ENCODE data around the gene IFI30.

Gene IFI30

GRCh38 chr19:18171605-18172327 is 1.8 kb upstream of the IFI30 start:
- no peak for DNase-seq (ENCODE audit: low read depth)

GRCh38 chr19:18172331-18173053 is 1.1 kb upstream of the IFI30 start:
- DNase-seq (ENCODE audit: low read depth): no peak

GRCh38 chr19:18173054-18173571 is 500 bp upstream of the IFI30 start:
- no peak for DNase-seq (ENCODE audit: low read depth)

DNA sequence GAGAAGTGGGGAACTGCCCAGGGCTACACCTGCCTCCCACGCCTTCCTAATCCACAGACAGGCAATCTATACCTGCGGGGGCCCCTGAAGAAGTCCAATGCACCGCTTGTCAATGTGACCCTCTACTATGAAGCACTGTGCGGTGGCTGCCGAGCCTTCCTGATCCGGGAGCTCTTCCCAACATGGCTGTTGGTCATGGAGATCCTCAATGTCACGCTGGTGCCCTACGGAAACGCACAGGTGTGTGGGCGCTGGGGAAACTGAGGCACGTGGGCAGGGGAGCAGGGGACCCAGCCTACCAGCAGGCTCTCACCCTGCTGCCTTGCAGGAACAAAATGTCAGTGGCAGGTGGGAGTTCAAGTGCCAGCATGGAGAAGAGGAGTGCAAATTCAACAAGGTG is 1.4 kb downstream of the IFI30 start:
- no peak for DNase-seq (ENCODE audit: low read depth)

GRCh38 chr19:18176367-18177310 is 3.0 kb downstream of the IFI30 start:
- no peak for DNase-seq (ENCODE audit: low read depth)

GRCh38 chr19:18179957-18180356 is 6.3 kb downstream of the IFI30 start:
- no peak for DNase-seq (ENCODE audit: low read depth)

DNA sequence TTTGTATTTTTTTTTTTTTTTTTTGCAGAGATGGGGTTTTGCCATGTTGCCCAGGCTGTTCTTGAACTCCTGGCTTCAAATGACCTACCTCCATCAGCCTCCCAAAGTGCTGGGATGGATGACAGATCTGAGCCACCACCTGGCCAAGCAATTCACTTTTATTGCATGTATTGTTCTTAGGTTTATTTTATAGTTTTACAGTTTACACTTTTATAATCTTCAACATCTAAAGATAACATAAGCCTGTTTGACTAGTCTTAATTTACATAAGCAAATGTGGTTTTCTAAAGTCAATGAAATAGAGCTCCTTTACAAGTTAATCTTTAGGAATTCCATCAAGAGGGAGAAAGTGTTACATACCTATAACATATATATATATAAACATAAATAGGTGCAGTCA is 9.9 kb downstream of the IFI30 start:
- DNase-seq (ENCODE audit: low read depth): no peak

DNA sequence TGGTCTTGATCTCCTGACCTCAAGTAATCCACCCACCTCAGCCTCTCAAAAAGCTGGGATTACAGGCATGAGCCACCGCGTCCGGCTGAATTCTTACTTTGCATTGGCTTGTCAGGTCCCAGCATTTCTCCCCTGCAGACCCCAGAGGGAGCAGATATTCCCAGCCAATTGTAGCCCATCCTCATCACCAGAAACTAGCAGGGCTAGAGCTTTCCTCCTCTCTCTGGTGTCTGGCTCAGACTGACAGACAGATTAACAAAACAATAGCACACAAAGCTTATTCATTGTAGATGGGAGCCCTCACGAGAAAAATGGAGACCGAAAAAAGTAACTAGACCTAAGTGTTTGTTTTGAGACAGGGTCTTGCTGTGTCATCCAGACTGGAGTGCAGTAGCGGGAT is 11.9 kb downstream of the IFI30 start:
- no peak for DNase-seq (ENCODE audit: low read depth)

DNA sequence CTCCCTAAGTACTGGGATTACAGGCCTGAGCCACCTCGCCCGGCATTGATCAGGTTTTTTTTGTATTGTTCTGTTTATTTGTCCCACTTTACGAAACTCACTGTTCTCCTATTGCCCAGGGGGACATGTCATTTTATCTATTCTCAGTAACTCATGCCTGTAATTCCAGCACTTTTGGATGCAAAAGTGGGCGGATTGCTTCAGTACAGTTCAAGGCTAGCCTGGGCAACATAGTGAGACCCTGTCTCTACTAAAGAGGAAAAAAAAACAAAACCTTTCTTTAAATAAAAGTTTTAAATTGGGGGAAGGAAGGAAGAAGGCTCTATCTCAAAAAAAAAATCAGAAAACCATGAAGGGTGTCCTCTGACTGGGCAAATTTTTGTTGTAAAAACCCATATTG is 16.7 kb downstream of the IFI30 start:
- DNase-seq (ENCODE audit: low read depth): no peak

DNA sequence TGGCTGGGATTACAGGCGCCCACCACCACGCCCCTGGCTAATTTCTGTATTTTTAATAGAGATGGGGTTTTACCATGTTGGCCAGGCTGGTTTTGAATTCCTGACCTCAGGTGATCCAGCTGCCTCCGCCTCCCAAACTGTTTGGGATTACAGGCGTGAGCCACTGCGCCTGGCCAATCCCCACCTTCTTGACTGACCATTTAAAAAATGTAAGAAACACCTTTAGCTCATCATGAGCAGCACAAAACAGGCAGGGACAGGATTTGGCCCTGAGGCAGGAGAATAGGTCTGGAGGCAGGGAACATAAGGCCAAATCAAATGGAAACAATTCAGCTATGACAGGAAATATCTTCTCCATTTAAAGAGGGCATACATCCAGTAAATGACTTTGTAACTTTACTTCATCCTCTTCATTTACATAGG is 18.0 kb downstream of the IFI30 start:
- no peak for DNase-seq (ENCODE audit: low read depth)

GRCh38 chr19:18192673-18193387 is 19.2 kb downstream of the IFI30 start, which contains the start of gene MPV17L2:
Gene MPV17L2, plus strand, starts transcription at chr19:18193218. Its CDS starts 64 bp downstream, at chr19:18193282.
- peak; percentile 100 for DNase-seq (ENCODE audit: low read depth)

GRCh38 chr19:18193388-18194180 is 20.0 kb downstream of the IFI30 start:
- DNase-seq (ENCODE audit: low read depth): no peak

GRCh38 chr19:18194181-18194530 is 20.5 kb downstream of the IFI30 start:
- no peak for DNase-seq (ENCODE audit: low read depth)

DNA sequence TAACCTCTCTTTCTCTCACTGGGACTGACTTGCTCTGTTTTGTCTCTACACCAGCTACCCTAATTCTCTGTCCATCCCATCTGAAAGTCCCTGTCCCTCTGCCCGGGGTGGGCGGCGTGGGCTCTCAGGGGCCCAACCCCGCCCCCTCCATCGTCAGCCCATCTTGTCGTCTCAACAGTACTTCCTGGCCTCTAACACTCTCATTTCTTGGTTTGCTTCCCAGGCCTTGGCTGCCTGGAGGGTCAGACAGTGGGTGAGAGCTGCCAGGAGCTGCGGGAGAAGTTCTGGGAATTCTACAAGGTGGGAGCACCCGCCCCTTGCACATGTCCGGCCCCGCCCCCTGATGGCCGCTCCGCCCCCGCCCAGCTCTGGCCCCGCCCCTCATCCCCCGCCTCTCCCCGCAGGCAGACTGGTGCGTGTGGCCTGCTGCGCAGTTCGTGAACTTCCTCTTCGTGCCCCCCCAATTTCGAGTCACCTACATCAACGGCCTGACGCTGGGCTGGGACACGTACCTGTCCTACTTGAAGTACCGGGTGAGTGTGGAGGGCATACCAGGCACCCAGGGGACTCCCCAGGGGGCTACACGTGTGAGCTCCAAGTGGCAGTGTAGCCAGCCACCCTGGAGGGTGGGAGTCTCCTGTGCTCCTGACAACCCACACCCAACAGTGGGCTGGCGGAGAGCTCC is 21.1 kb downstream of the IFI30 start:
- DNase-seq (ENCODE audit: low read depth): no peak

GRCh38 chr19:18196511-18196845 is 22.9 kb downstream of the IFI30 start:
- no peak for DNase-seq (ENCODE audit: low read depth)

GRCh38 chr19:18197306-18197705 is 23.7 kb downstream of the IFI30 start:
- DNase-seq (ENCODE audit: low read depth): no peak

- no peak for DNase-seq (ENCODE audit: low read depth)
Observed at GRCh38 chr19:18197941-18198340, 24.3 kb downstream of the IFI30 start.

DNA sequence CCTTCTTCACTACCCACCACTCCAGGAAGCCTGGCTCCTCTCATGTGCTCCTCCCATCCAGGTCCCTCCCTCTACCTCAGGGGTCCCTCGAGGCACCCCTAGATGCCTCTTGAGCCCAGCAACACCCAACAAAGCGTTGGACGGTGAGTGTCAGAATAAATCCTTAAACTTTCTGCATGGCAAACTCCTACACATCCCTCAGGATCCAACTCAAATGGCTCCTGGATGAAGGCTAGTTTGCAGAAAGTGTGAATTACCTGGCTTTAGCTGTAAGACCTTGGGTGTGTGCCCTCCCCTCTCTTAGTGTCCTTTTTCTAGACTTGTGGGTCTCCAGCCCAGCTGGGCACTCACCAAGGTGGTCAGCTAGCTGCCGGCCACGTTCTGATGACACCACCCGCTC is 24.8 kb downstream of the IFI30 start:
- no peak for DNase-seq (ENCODE audit: low read depth)

GRCh38 chr19:18202397-18202777 is 28.8 kb downstream of the IFI30 start:
- no peak for DNase-seq (ENCODE audit: low read depth)

DNA sequence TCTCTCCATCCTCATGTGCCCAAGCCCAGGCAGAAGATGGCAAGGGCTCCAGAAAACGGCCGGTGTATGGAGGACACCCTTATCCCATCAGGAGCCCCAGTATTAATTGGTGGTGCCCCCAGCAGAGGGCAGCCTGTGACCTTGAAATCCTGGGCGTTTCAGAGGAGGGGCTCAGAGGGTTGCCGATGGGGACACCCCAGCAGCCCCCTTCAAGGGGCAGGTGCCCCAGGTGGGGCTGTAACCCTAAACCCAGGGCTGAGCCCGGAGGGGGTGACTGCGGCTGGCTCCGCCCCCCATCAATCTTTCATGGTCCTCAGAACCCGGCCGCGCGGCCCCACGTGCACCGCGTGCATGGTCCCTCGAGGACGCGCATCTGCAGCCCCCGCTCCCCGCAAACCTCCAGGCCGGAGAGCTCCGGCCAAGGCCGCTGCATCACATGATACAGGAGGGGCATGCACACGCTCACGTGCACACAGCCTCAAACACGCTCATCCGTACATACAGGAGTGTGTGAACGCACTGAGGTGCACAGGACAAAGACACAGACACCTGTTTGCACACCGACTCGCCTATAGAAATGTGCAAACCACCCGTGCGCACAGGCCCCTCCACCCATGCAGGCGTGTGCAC is 29.3 kb downstream of the IFI30 start:
- DNase-seq (ENCODE audit: low read depth): no peak
